Measurements from ENCODE around the gene AZU1. TPM values are rescaled to one million over a fixed set of nuclear protein-coding genes. Genes with fewer than 3 reads are reported as not detected.

Gene AZU1
- total and polyA plus RNA-seq, 4 donors, result 0.08 to 20.2 (median 0.99) TPM

DNA sequence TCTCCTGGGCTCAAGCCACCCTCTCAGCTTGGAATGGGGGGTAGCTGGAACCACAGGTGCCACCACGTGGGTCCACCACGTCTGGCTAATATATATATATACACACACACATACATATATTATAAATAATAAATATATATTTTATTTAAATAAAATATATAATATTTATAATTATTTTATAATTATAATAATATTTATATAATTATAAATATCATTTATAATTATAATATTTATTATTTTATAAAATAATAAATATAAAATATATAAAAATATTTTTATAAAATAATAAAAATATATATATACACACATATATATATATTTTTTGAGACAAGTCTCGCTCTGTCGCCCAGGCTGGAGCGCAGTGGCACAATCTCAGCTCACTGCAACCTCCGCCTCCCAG lies 26.9 kb downstream of the AZU1 start (continued):
- TF ChIP-seq GABPA (IDR thresholded peaks at IDR 0.05 in 1 of 2, conservative IDR thresholded peaks at IDR 0.05 in 1 of 2) (no peak), FOXA1 (IDR thresholded peaks at IDR 0.05) (no peak)

DNA sequence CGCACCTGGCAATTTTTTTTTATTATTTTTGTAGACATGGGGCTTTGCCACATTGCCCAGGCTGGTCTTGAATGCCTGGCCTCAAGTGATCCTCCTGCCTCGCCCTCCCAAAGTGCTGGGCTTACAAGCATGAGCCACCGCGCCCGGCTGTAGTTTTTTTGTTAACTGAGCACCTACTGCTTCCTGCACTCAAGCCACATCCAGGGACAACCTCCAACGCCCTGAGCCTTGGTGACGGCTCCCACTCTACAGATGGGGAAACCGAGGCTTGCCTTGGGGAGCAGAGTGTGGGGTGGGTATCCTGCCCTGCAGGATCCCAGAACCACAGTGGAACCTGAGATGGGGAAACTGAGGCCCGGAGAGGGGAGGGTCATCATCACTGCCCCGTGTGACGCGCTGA lies 27.5 kb downstream of the AZU1 start:
- Histone ChIP-seq H3K4me1 (ENCODE audit: control insufficient read depth in 4 of 4, insufficient read depth in 4 of 4, low read length in 3 of 4) (peaks cover 5 to 12% (median 8%) of the 10 kb centered on the region in 4 donors), H3K27me3 (ENCODE audit: control insufficient read depth in 4 of 4, insufficient read depth in 4 of 4, low read length in 3 of 4) (no peaks in the 10 kb centered on the region), H3K27ac (ENCODE audit: low read depth in 1 of 2, low read length in 2 of 2) (no peak overlapping the region), H3K4me3 (ENCODE audit: low read depth in 1 of 3, low read length in 3 of 3) (no peak overlapping the region), H3K9me3 (ENCODE audit: control insufficient read depth in 4 of 4, low read length in 3 of 4) (no peaks in the 10 kb centered on the region), H3K9ac (ENCODE audit: low read depth in 1 of 2, low read length in 2 of 2) (no peak overlapping the region), H3K36me3 (ENCODE audit: control insufficient read depth in 4 of 4, insufficient read depth in 3 of 4, low read depth in 1 of 4, low read length in 3 of 4) (no peaks in the 10 kb centered on the region)
- no peak for TF ChIP-seq FOXA2 (IDR thresholded peaks at IDR 0.05)
- TF ChIP-seq HNF4A (conservative IDR thresholded peaks at IDR 0.05), result no peak
- TF ChIP-seq RAD21 (IDR thresholded peaks at IDR 0.05), result no peak
- TF ChIP-seq, protein P1, sequence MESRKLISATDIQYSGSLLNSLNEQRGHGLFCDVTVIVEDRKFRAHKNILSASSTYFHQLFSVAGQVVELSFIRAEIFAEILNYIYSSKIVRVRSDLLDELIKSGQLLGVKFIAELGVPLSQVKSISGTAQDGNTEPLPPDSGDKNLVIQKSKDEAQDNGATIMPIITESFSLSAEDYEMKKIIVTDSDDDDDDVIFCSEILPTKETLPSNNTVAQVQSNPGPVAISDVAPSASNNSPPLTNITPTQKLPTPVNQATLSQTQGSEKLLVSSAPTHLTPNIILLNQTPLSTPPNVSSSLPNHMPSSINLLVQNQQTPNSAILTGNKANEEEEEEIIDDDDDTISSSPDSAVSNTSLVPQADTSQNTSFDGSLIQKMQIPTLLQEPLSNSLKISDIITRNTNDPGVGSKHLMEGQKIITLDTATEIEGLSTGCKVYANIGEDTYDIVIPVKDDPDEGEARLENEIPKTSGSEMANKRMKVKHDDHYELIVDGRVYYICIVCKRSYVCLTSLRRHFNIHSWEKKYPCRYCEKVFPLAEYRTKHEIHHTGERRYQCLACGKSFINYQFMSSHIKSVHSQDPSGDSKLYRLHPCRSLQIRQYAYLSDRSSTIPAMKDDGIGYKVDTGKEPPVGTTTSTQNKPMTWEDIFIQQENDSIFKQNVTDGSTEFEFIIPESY (IDR thresholded peaks at IDR 0.05), result no peak
- no peak for TF ChIP-seq NR2F2 (IDR thresholded peaks at IDR 0.05)
- no peak for TF ChIP-seq HNF4G (IDR thresholded peaks at IDR 0.05)
- TF ChIP-seq, protein P2, sequence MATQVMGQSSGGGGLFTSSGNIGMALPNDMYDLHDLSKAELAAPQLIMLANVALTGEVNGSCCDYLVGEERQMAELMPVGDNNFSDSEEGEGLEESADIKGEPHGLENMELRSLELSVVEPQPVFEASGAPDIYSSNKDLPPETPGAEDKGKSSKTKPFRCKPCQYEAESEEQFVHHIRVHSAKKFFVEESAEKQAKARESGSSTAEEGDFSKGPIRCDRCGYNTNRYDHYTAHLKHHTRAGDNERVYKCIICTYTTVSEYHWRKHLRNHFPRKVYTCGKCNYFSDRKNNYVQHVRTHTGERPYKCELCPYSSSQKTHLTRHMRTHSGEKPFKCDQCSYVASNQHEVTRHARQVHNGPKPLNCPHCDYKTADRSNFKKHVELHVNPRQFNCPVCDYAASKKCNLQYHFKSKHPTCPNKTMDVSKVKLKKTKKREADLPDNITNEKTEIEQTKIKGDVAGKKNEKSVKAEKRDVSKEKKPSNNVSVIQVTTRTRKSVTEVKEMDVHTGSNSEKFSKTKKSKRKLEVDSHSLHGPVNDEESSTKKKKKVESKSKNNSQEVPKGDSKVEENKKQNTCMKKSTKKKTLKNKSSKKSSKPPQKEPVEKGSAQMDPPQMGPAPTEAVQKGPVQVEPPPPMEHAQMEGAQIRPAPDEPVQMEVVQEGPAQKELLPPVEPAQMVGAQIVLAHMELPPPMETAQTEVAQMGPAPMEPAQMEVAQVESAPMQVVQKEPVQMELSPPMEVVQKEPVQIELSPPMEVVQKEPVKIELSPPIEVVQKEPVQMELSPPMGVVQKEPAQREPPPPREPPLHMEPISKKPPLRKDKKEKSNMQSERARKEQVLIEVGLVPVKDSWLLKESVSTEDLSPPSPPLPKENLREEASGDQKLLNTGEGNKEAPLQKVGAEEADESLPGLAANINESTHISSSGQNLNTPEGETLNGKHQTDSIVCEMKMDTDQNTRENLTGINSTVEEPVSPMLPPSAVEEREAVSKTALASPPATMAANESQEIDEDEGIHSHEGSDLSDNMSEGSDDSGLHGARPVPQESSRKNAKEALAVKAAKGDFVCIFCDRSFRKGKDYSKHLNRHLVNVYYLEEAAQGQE (IDR thresholded peaks at IDR 0.05), result no peak
- no peak for DNase-seq (ENCODE audit: low spot score)
- WGBS, result 80% methylated on average over 12 of the region's 12 CpGs

DNA sequence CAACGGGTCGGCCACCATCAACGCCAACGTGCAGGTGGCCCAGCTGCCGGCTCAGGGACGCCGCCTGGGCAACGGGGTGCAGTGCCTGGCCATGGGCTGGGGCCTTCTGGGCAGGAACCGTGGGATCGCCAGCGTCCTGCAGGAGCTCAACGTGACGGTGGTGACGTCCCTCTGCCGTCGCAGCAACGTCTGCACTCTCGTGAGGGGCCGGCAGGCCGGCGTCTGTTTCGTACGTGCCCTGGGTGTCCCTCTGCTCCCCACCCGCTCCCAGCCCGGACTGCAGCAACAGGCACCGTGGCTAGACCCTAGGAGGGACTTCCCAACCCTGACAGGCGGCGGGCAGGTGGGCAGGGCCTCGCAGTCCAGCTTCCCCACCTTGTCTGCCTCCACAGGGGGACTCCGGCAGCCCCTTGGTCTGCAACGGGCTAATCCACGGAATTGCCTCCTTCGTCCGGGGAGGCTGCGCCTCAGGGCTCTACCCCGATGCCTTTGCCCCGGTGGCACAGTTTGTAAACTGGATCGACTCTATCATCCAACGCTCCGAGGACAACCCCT lies 28.0 kb downstream of the AZU1 start:
- Histone ChIP-seq H3K4me1 (ENCODE audit: control insufficient read depth in 4 of 4, insufficient read depth in 4 of 4, low read length in 3 of 4) (peaks cover 5 to 11% (median 9%) of the 10 kb centered on the region in 4 donors), H3K4me3 (ENCODE audit: low read depth in 1 of 3, low read length in 3 of 3) (no peak overlapping the region), H3K27me3 (ENCODE audit: control insufficient read depth in 4 of 4, insufficient read depth in 4 of 4, low read length in 3 of 4) (no peaks in the 10 kb centered on the region), H3K9me3 (ENCODE audit: control insufficient read depth in 4 of 4, low read length in 3 of 4) (no peaks in the 10 kb centered on the region), H3K36me3 (ENCODE audit: control insufficient read depth in 4 of 4, insufficient read depth in 3 of 4, low read depth in 1 of 4, low read length in 3 of 4) (no peaks in the 10 kb centered on the region), H3K27ac (ENCODE audit: low read depth in 1 of 2, low read length in 2 of 2) (no peak overlapping the region), H3K9ac (ENCODE audit: low read depth in 1 of 2, low read length in 2 of 2) (no peak overlapping the region)
- DNase-seq (ENCODE audit: low spot score), result no peak
- 75% methylated on average over 40 of the region's 40 CpGs for WGBS
- TF ChIP-seq, protein P3, sequence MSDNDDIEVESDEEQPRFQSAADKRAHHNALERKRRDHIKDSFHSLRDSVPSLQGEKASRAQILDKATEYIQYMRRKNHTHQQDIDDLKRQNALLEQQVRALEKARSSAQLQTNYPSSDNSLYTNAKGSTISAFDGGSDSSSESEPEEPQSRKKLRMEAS (IDR thresholded peaks at IDR 0.05), result no peak
- TF ChIP-seq, protein P1 (IDR thresholded peaks at IDR 0.05), result no peak
- TF ChIP-seq FOXA2 (IDR thresholded peaks at IDR 0.05) (no peak), FOXA1 (IDR thresholded peaks at IDR 0.05) (no peak), GABPA (IDR thresholded peaks at IDR 0.05 in 1 of 2, conservative IDR thresholded peaks at IDR 0.05 in 1 of 2) (no peak), RXRA (IDR thresholded peaks at IDR 0.05) (no peak), HNF4G (IDR thresholded peaks at IDR 0.05) (no peak), RAD21 (IDR thresholded peaks at IDR 0.05) (no peak)
- TF ChIP-seq, protein P2 (IDR thresholded peaks at IDR 0.05), result no peak
- TF ChIP-seq, protein P4, sequence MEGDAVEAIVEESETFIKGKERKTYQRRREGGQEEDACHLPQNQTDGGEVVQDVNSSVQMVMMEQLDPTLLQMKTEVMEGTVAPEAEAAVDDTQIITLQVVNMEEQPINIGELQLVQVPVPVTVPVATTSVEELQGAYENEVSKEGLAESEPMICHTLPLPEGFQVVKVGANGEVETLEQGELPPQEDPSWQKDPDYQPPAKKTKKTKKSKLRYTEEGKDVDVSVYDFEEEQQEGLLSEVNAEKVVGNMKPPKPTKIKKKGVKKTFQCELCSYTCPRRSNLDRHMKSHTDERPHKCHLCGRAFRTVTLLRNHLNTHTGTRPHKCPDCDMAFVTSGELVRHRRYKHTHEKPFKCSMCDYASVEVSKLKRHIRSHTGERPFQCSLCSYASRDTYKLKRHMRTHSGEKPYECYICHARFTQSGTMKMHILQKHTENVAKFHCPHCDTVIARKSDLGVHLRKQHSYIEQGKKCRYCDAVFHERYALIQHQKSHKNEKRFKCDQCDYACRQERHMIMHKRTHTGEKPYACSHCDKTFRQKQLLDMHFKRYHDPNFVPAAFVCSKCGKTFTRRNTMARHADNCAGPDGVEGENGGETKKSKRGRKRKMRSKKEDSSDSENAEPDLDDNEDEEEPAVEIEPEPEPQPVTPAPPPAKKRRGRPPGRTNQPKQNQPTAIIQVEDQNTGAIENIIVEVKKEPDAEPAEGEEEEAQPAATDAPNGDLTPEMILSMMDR (IDR thresholded peaks at IDR 0.05; ENCODE audit: low read depth, low read length, missing input control), result no peak

All from liver (tissue), 9 donors.